K562 (cell line): Measurements from ENCODE around the gene TENM3. TPM values are rescaled to one million over a fixed set of nuclear protein-coding genes. Genes with fewer than 3 reads are reported as not detected.

Source experiments
- ATAC-seq: fragments of 200-7000 bp; cut with Tn5 transposase; 3 replicates; pipeline ENCODE4 v1.9.1; 2020; ENCODE audit warnings: moderate library complexity
- BruUV-seq: library from RNA; stranded (reverse); fragments of 400-500 nt; replicated peaks from 2 replicates; lab custom pipeline; 2021; lab: Mats Ljungman, UMichigan
- CTCF ChIA-PET: fragments of 300-600 bp; formaldehyde crosslinking; extraction: SDS; loops from one replicate; lab custom pipeline; 2021; ENCODE audit warnings: low intra/inter-chr PET ratio; lab: Yijun Ruan, JAX
- POLR2A ChIA-PET: fragments of 300-600, 350-650 bp; sonication (Branson Sonifier 250); formaldehyde crosslinking; extraction: SDS; loops from one replicate; lab custom pipeline; 2021; ENCODE audit warnings: antibody characterized with exemption, inconsistent platforms; lab: Yijun Ruan, JAX
- DNase-seq, 4 experiments: peaks; one replicate each; pipeline versions ENCODE4 v3.0.0 to v3.0.0-alpha.2; 2011 to 2018; ENCODE audit warnings: low spot score in 3 of 4, mixed read lengths in 3 of 4; ENCODE audit errors: extremely low read depth in 1 of 4
- FAIRE-seq: peaks from 2 replicates; lab custom pipeline; 2011; peaks lifted over from hg19 to GRCh38; lab: Jason Lieb, UNC
- H2AFZ ChIP-seq: 2 replicates; pipeline ENCODE4 v1.6.0; 2011; ENCODE audit warnings: low read depth, low read length, control low read depth, inconsistent platforms
- H3K27ac ChIP-seq: fragments of 200-600 bp; 3 replicates; pipeline ENCODE4 v1.8.0; 2011; ENCODE audit warnings: low read depth, mild to moderate bottlenecking, control low read depth, inconsistent platforms, low read length, moderate library complexity, mixed read lengths; ENCODE audit errors: extremely low read depth
- H3K27me3 ChIP-seq, 2 experiments: fragments of 300-600 bp in 1 of 2; 2 replicates in 1 of 2; 3 replicates in 1 of 2; pipeline versions ENCODE4 v1.6.0 to v1.8.0; 2011; ENCODE audit warnings: inconsistent platforms in 2 of 2, low read length in 2 of 2, mild to moderate bottlenecking in 1 of 2, mixed read lengths in 1 of 2, moderate library complexity in 1 of 2; ENCODE audit not compliant: control insufficient read depth in 2 of 2, insufficient read depth in 2 of 2
- H3K36me3 ChIP-seq: fragments of 300-600 bp; 3 replicates; pipeline ENCODE4 v1.8.0; 2011; ENCODE audit warnings: mild to moderate bottlenecking, low read length, inconsistent platforms; ENCODE audit not compliant: control insufficient read depth, insufficient read depth
- H3K4me1 ChIP-seq, 2 experiments: fragments of 200-600 bp in 1 of 2; replicated peaks in 1 of 2; 2 replicates in 1 of 2; 3 replicates in 1 of 2; pipeline versions ENCODE4 v1.5.1 to v1.8.0; 2011; ENCODE audit warnings: inconsistent platforms in 2 of 2, low read length in 2 of 2, mild to moderate bottlenecking in 1 of 2, mixed read lengths in 1 of 2, moderate library complexity in 1 of 2; ENCODE audit not compliant: control insufficient read depth in 2 of 2, insufficient read depth in 2 of 2
- H3K4me2 ChIP-seq: 2 replicates; pipeline ENCODE4 v1.6.1; 2011; ENCODE audit warnings: low read length, control low read depth, inconsistent platforms, mixed read lengths; ENCODE audit not compliant: insufficient read depth
- H3K4me3 ChIP-seq: fragments of 200-600 bp; sonication (generic), shearing (Covaris generic); 2 replicates; pipeline ENCODE4 v1.5.1; 2016; ENCODE audit warnings: control low read depth, inconsistent platforms
- H3K79me2 ChIP-seq: fragments of 200-600 bp; 3 replicates; pipeline ENCODE4 v1.8.0; 2011; ENCODE audit warnings: low read length, inconsistent platforms; ENCODE audit not compliant: control insufficient read depth, insufficient read depth
- H3K9ac ChIP-seq, 2 experiments: 2 replicates each; pipeline versions ENCODE4 v1.6.0 to v1.6.1; 2011; ENCODE audit warnings: low read depth in 2 of 2, low read length in 2 of 2, control low read depth in 1 of 2, inconsistent platforms in 1 of 2, mild to moderate bottlenecking in 1 of 2, mixed read lengths in 1 of 2; ENCODE audit not compliant: insufficient read depth in 1 of 2
- H3K9me1 ChIP-seq: one replicate; pipeline ENCODE4 v1.6.0; 2011; ENCODE audit warnings: inconsistent platforms, mild to moderate bottlenecking, low read length, moderate library complexity; ENCODE audit not compliant: control insufficient read depth, insufficient read depth
- H3K9me3 ChIP-seq: replicated peaks from 2 replicates; pipeline ENCODE4 v1.5.1; 2011; ENCODE audit warnings: low read depth, low read length, inconsistent platforms; ENCODE audit not compliant: control insufficient read depth, insufficient read depth
- H4K20me1 ChIP-seq: replicated peaks from 2 replicates; pipeline ENCODE4 v1.6.1; 2011; ENCODE audit warnings: low read length, inconsistent platforms, mixed read lengths; ENCODE audit not compliant: control insufficient read depth, insufficient read depth
- CSDE1 ChIP-seq, 2 experiments: fragments of 450-650 bp; IDR thresholded peaks; 2 replicates each; pipeline ENCODE4 v1.6.1; 2016; ENCODE audit warnings: mild to moderate bottlenecking in 1 of 2
- ETV1 ChIP-seq: fragments of 450-650 bp; conservative IDR thresholded peaks from 2 replicates; pipeline ENCODE4 v1.6.1; 2016; ENCODE audit warnings: missing genetic modification characterization, control low read depth, low read depth, missing compliant biosample characterization
- HSF4 ChIP-seq: fragments of 250-450 bp; sonication (Bioruptor Pico); IDR thresholded peaks from 2 replicates; pipeline ENCODE4 v2.1.2; 2022; ENCODE audit warnings: mild to moderate bottlenecking, moderate library complexity, borderline replicate concordance
- PHF8 ChIP-seq: fragments of 200-600 bp; sonication (generic); IDR thresholded peaks from 2 replicates; pipeline ENCODE4 v1.6.1; 2012; ENCODE audit warnings: mixed run types, mild to moderate bottlenecking, inconsistent platforms, low read length, moderate library complexity, borderline replicate concordance
- SIN3B ChIP-seq: fragments of 450-650 bp; IDR thresholded peaks from 2 replicates; pipeline ENCODE4 v1.6.1; 2017; ENCODE audit warnings: low read depth, mild to moderate bottlenecking, moderate library complexity
- ZNF511 ChIP-seq: sonication (generic); formaldehyde crosslinking; IDR thresholded peaks from 2 replicates; pipeline ENCODE4 v1.8.0; 2022; ENCODE audit warnings: mild to moderate bottlenecking, missing genetic modification reagents
- ZNF586 ChIP-seq: fragments of 450-650 bp; formaldehyde crosslinking; conservative IDR thresholded peaks from 2 replicates; pipeline ENCODE4 v1.4.0; 2020; ENCODE audit warnings: mild to moderate bottlenecking, moderate library complexity
- WGBS: fragments of 100-300 bp; shearing (Covaris generic); methylation state at CpG from one replicate; pipeline ENCODE4 v1.1.6; 2016; ENCODE audit warnings: low coverage, mixed read lengths; ENCODE audit not compliant: insufficient coverage; ENCODE audit errors: missing lambda C conversion rate; 5-methylcytosine and 5-hydroxymethylcytosine counted together
- in situ Hi-C: fragments of 300-500 bp; cut with MboI; formaldehyde crosslinking; loops from 4 replicates; pipeline ENCODE4 v1.15.0; 2018; ENCODE audit warnings: inconsistent platforms, mixed read lengths
- intact Hi-C: fragments of 100-400 bp; cut with micrococcal nuclease; formaldehyde crosslinking; loops from 2 replicates; pipeline ENCODE4 v1.14.2; 2022
- polyA plus RNA-seq, 8 experiments: library from polyadenylated mRNA; depleted of rRNA in 4 of 8; stranded (reverse) in 5 of 8; unstranded in 3 of 8; fragments of >200 nt; fragmentation: Nextera tagmentation in 2 of 8; fragmentation: Illumina TruSeq in 1 of 8; extraction: Ambion mirVana in 2 of 8; extraction: Trizol in 1 of 8; gene quantifications; 2 replicates each; pipeline versions ENCODE4 v1.2.1 to v1.2.3, GENCODE V29; 2011 to 2014; ENCODE audit warnings: inconsistent platforms in 1 of 8, missing spikeins in 1 of 8
- total RNA-seq, 7 experiments: library from RNA; depleted of rRNA in 6 of 7; stranded (reverse); fragments of >200 nt in 6 of 7; fragmentation: Illumina TruSeq in 2 of 7; extraction: Trizol in 2 of 7; gene quantifications; 2 replicates each; pipeline versions ENCODE4 v1.2.1 to v1.2.3, GENCODE V29; 2011 to 2021; ENCODE audit warnings: low replicate concordance in 1 of 7
- TF ChIP-seq, protein P1 (sequence below): sonication (generic); formaldehyde crosslinking; IDR thresholded peaks from 2 replicates; pipeline ENCODE4 v1.8.1; 2023; ENCODE audit warnings: missing genetic modification reagents, mild to moderate bottlenecking, borderline replicate concordance
- TF ChIP-seq, protein P2 (sequence below): fragments of 250-450 bp; sonication (Bioruptor Pico); IDR thresholded peaks from 2 replicates; pipeline ENCODE4 v1.8.0; 2021; ENCODE audit warnings: borderline replicate concordance, mild to moderate bottlenecking, moderate library complexity; ENCODE audit not compliant: poor library complexity, severe bottlenecking

Gene TENM3
- total and polyA plus RNA-seq, 9 of the 15 experiments (the other 6 are each of a cell fraction or from before 2014, with no cell fraction given) = 0.01 to 0.02 TPM; not detected in 7

DNA sequence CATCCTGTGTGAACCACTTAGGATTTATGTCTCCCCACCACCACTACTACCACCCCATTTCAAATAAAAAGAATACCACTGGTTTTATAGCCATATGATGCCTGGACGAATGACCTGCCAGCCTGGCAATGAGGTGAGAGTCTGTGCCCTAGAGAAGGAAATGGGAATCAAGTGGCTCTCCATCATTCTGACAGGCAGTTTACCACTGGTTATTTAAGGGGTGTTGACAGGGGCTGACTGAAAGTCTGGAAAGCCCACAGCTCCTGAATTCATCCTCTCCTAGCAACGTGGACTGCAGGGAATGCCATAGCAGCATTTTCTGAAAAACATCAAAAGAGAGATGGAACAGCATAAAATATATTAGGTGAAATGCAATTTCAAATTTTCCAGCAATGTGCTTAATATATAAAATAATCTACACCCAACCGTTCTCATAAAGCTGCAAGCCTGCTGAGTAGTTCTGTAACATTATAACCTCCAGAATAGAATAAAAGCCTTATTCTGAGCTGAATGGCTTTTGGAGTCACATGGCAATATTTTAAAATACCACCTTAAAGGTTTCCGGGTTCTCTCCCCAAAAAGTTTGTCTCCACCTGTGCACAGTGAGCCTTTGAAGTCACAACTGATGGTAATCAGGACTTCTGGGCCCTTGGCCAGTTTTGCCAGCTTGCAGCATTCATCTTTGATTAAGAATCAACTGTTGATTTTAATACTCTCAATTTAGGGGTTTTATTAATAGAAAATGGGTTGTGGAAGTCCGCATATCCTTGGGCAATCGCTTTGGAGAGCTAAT lies 552.4 kb downstream of the TENM3 start:
- TF ChIP-seq ETV1 (tag) (no peak), ZNF586 (CRISPR knock-in tag) (no peak), ZNF511 (CRISPR knock-in tag) (no peak), SIN3B (no peak), HSF4 (CRISPR knock-in tag) (no peak), CSDE1 (IDR thresholded peaks at IDR 0.05) (no peak), PHF8 (no peak)
- TF ChIP-seq, protein P1, sequence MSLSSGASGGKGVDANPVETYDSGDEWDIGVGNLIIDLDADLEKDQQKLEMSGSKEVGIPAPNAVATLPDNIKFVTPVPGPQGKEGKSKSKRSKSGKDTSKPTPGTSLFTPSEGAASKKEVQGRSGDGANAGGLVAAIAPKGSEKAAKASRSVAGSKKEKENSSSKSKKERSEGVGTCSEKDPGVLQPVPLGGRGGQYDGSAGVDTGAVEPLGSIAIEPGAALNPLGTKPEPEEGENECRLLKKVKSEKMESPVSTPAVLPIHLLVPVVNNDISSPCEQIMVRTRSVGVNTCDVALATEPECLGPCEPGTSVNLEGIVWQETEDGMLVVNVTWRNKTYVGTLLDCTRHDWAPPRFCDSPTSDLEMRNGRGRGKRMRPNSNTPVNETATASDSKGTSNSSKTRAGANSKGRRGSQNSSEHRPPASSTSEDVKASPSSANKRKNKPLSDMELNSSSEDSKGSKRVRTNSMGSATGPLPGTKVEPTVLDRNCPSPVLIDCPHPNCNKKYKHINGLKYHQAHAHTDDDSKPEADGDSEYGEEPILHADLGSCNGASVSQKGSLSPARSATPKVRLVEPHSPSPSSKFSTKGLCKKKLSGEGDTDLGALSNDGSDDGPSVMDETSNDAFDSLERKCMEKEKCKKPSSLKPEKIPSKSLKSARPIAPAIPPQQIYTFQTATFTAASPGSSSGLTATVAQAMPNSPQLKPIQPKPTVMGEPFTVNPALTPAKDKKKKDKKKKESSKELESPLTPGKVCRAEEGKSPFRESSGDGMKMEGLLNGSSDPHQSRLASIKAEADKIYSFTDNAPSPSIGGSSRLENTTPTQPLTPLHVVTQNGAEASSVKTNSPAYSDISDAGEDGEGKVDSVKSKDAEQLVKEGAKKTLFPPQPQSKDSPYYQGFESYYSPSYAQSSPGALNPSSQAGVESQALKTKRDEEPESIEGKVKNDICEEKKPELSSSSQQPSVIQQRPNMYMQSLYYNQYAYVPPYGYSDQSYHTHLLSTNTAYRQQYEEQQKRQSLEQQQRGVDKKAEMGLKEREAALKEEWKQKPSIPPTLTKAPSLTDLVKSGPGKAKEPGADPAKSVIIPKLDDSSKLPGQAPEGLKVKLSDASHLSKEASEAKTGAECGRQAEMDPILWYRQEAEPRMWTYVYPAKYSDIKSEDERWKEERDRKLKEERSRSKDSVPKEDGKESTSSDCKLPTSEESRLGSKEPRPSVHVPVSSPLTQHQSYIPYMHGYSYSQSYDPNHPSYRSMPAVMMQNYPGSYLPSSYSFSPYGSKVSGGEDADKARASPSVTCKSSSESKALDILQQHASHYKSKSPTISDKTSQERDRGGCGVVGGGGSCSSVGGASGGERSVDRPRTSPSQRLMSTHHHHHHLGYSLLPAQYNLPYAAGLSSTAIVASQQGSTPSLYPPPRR (CRISPR knock-in tag) = no peak
- TF ChIP-seq, protein P2, sequence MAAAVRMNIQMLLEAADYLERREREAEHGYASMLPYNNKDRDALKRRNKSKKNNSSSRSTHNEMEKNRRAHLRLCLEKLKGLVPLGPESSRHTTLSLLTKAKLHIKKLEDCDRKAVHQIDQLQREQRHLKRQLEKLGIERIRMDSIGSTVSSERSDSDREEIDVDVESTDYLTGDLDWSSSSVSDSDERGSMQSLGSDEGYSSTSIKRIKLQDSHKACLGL (CRISPR knock-in tag) = no peak
- Histone ChIP-seq H3K4me3 (no peak overlapping the region), H2AFZ (no peak overlapping the region), H3K4me2 (no peak overlapping the region), H3K4me1 (peaks cover 0 to 5% of the 10 kb centered on the region in 2 experiments; a peak in 1 of 5 replicates), H3K9me3 (no peaks in the 10 kb centered on the region), H3K36me3 (no peaks in the 10 kb centered on the region), H3K27me3 (peaks cover 10 to 36% of the 10 kb centered on the region in 2 experiments; a peak in 3 of 5 replicates), H3K9me1 (no peaks in the 10 kb centered on the region), H3K27ac (no peak overlapping the region), H4K20me1 (no peaks in the 10 kb centered on the region), H3K9ac (no peak overlapping the region), H3K79me2 (no peaks in the 10 kb centered on the region)
- in situ Hi-C loops (no loop called here), intact Hi-C loops (no loop called here)
- no peak for FAIRE-seq
- BruUV-seq = no TSS peak
- no peak for DNase-seq
- ATAC-seq = no peak
- CTCF ChIA-PET = no interaction called here
- POLR2A ChIA-PET = interaction anchor here (0.7 kb wide), 1 partner anchor 926 kb away, joined by 3 read pairs; no protein-coding TSS in a partner anchor
- WGBS = 2% methylated on average over 6 of the region's 6 CpGs
